GM19463 (cell line): ENCODE results near the gene FLT1.

Experiments used
- ATAC-seq: cut with Tn5 transposase; IDR thresholded peaks from one replicate; pipeline ENCODE4 v1.9.1; 2021; ENCODE audit warnings: mild to moderate bottlenecking, moderate library complexity; ENCODE audit not compliant: unreplicated experiment

The FLT1 gene

GRCh38 chr13:28349907-28350654 is 144.8 kb downstream of the FLT1 start:
- no peak for ATAC-seq

- ATAC-seq, result no peak
Observed at GRCh38 chr13:28349371-28349770, 145.6 kb downstream of the FLT1 start.

- no peak for ATAC-seq
Observed at GRCh38 chr13:28347456-28348371, 147.2 kb downstream of the FLT1 start.

- no peak for ATAC-seq
Observed at GRCh38 chr13:28346154-28346553, 148.8 kb downstream of the FLT1 start.

- no peak for ATAC-seq
Observed at GRCh38 chr13:28344163-28344562, 150.8 kb downstream of the FLT1 start.

- ATAC-seq, result no peak
Observed at GRCh38 chr13:28342251-28342650, 152.7 kb downstream of the FLT1 start.

- no peak for ATAC-seq
Observed at GRCh38 chr13:28340272-28340793, 154.6 kb downstream of the FLT1 start.

GRCh38 chr13:28339419-28339818 is 155.5 kb downstream of the FLT1 start:
- ATAC-seq, result no peak

GRCh38 chr13:28338742-28339141 is 156.2 kb downstream of the FLT1 start:
- no peak for ATAC-seq

- ATAC-seq, result no peak
Observed at GRCh38 chr13:28338006-28338574, 156.8 kb downstream of the FLT1 start.

GRCh38 chr13:28337166-28338005 is 157.5 kb downstream of the FLT1 start:
- no peak for ATAC-seq

- no peak for ATAC-seq
Observed at GRCh38 chr13:28336193-28336657, 158.7 kb downstream of the FLT1 start.

- no peak for ATAC-seq
Observed at GRCh38 chr13:28333204-28333881, 161.6 kb downstream of the FLT1 start.

- ATAC-seq, result no peak
Observed at GRCh38 chr13:28329395-28330158, 165.4 kb downstream of the FLT1 start.

- no peak for ATAC-seq
Observed at GRCh38 chr13:28328271-28328607, 166.7 kb downstream of the FLT1 start.

- ATAC-seq, result no peak
Observed at GRCh38 chr13:28327373-28328270, 167.3 kb downstream of the FLT1 start.

- ATAC-seq, result no peak
Observed at GRCh38 chr13:28326056-28326455, 168.9 kb downstream of the FLT1 start.

GRCh38 chr13:28325022-28325421 is 169.9 kb downstream of the FLT1 start:
- no peak for ATAC-seq
